K562 (cell line): ENCODE results near the gene MTLN. TPM values are rescaled to one million over a fixed set of nuclear protein-coding genes. Genes with fewer than 3 reads are reported as not detected.

Experiments used
- ATAC-seq: fragments of 200-7000 bp; cut with Tn5 transposase; 3 replicates; pipeline ENCODE4 v1.9.1; 2020; ENCODE audit warnings: moderate library complexity
- BruUV-seq: library from RNA; stranded (reverse); fragments of 400-500 nt; replicated peaks from 2 replicates; lab custom pipeline; 2021; lab: Mats Ljungman, UMichigan
- CTCF ChIA-PET: fragments of 300-600 bp; formaldehyde crosslinking; extraction: SDS; loops from one replicate; lab custom pipeline; 2021; ENCODE audit warnings: low intra/inter-chr PET ratio; lab: Yijun Ruan, JAX
- POLR2A ChIA-PET: fragments of 300-600, 350-650 bp; sonication (Branson Sonifier 250); formaldehyde crosslinking; extraction: SDS; loops from one replicate; lab custom pipeline; 2021; ENCODE audit warnings: antibody characterized with exemption, inconsistent platforms; lab: Yijun Ruan, JAX
- DNase-seq, 4 experiments: peaks; one replicate each; pipeline versions ENCODE4 v3.0.0 to v3.0.0-alpha.2; 2011 to 2018; ENCODE audit warnings: low spot score in 3 of 4, mixed read lengths in 3 of 4; ENCODE audit errors: extremely low read depth in 1 of 4
- FAIRE-seq: peaks from 2 replicates; lab custom pipeline; 2011; peaks lifted over from hg19 to GRCh38; lab: Jason Lieb, UNC
- H2AFZ ChIP-seq: 2 replicates; pipeline ENCODE4 v1.6.0; 2011; ENCODE audit warnings: low read depth, low read length, control low read depth, inconsistent platforms
- H3K27ac ChIP-seq: fragments of 200-600 bp; 3 replicates; pipeline ENCODE4 v1.8.0; 2011; ENCODE audit warnings: low read depth, mild to moderate bottlenecking, control low read depth, inconsistent platforms, low read length, moderate library complexity, mixed read lengths; ENCODE audit errors: extremely low read depth
- H3K27me3 ChIP-seq, 2 experiments: fragments of 300-600 bp in 1 of 2; 2 replicates in 1 of 2; 3 replicates in 1 of 2; pipeline versions ENCODE4 v1.6.0 to v1.8.0; 2011; ENCODE audit warnings: inconsistent platforms in 2 of 2, low read length in 2 of 2, mild to moderate bottlenecking in 1 of 2, mixed read lengths in 1 of 2, moderate library complexity in 1 of 2; ENCODE audit not compliant: control insufficient read depth in 2 of 2, insufficient read depth in 2 of 2
- H3K36me3 ChIP-seq: fragments of 300-600 bp; 3 replicates; pipeline ENCODE4 v1.8.0; 2011; ENCODE audit warnings: mild to moderate bottlenecking, low read length, inconsistent platforms; ENCODE audit not compliant: control insufficient read depth, insufficient read depth
- H3K4me1 ChIP-seq, 2 experiments: fragments of 200-600 bp in 1 of 2; replicated peaks in 1 of 2; 2 replicates in 1 of 2; 3 replicates in 1 of 2; pipeline versions ENCODE4 v1.5.1 to v1.8.0; 2011; ENCODE audit warnings: inconsistent platforms in 2 of 2, low read length in 2 of 2, mild to moderate bottlenecking in 1 of 2, mixed read lengths in 1 of 2, moderate library complexity in 1 of 2; ENCODE audit not compliant: control insufficient read depth in 2 of 2, insufficient read depth in 2 of 2
- H3K4me2 ChIP-seq: 2 replicates; pipeline ENCODE4 v1.6.1; 2011; ENCODE audit warnings: low read length, control low read depth, inconsistent platforms, mixed read lengths; ENCODE audit not compliant: insufficient read depth
- H3K4me3 ChIP-seq: fragments of 200-600 bp; sonication (generic), shearing (Covaris generic); 2 replicates; pipeline ENCODE4 v1.5.1; 2016; ENCODE audit warnings: control low read depth, inconsistent platforms
- H3K79me2 ChIP-seq: fragments of 200-600 bp; 3 replicates; pipeline ENCODE4 v1.8.0; 2011; ENCODE audit warnings: low read length, inconsistent platforms; ENCODE audit not compliant: control insufficient read depth, insufficient read depth
- H3K9ac ChIP-seq, 2 experiments: 2 replicates each; pipeline versions ENCODE4 v1.6.0 to v1.6.1; 2011; ENCODE audit warnings: low read depth in 2 of 2, low read length in 2 of 2, control low read depth in 1 of 2, inconsistent platforms in 1 of 2, mild to moderate bottlenecking in 1 of 2, mixed read lengths in 1 of 2; ENCODE audit not compliant: insufficient read depth in 1 of 2
- H3K9me1 ChIP-seq: one replicate; pipeline ENCODE4 v1.6.0; 2011; ENCODE audit warnings: inconsistent platforms, mild to moderate bottlenecking, low read length, moderate library complexity; ENCODE audit not compliant: control insufficient read depth, insufficient read depth
- H3K9me3 ChIP-seq: replicated peaks from 2 replicates; pipeline ENCODE4 v1.5.1; 2011; ENCODE audit warnings: low read depth, low read length, inconsistent platforms; ENCODE audit not compliant: control insufficient read depth, insufficient read depth
- H4K20me1 ChIP-seq: replicated peaks from 2 replicates; pipeline ENCODE4 v1.6.1; 2011; ENCODE audit warnings: low read length, inconsistent platforms, mixed read lengths; ENCODE audit not compliant: control insufficient read depth, insufficient read depth
- AFF4 ChIP-seq: sonication (generic); formaldehyde crosslinking; IDR thresholded peaks from 2 replicates; pipeline ENCODE4 v1.8.0; 2023; ENCODE audit warnings: mild to moderate bottlenecking, missing genetic modification reagents
- ATF2 ChIP-seq: sonication (generic); formaldehyde crosslinking; IDR thresholded peaks from 2 replicates; pipeline ENCODE4 v1.8.1; 2022; ENCODE audit warnings: missing genetic modification reagents
- CBX2 ChIP-seq: fragments of 200-600 bp; sonication (generic); IDR thresholded peaks from one replicate; pipeline ENCODE4 v1.6.1; 2012; ENCODE audit warnings: mild to moderate bottlenecking, low read length, inconsistent platforms; ENCODE audit not compliant: insufficient read depth, poor library complexity, severe bottlenecking
- CHCHD3 ChIP-seq: fragments of 250-450 bp; sonication (Bioruptor Pico); IDR thresholded peaks from 2 replicates; pipeline ENCODE4 v2.1.2; 2022; ENCODE audit warnings: mild to moderate bottlenecking
- CREM ChIP-seq: IDR thresholded peaks from 2 replicates; pipeline ENCODE4 v1.6.1; 2014; ENCODE audit warnings: antibody characterized with exemption, low read depth
- GTF2F1 ChIP-seq: IDR thresholded peaks from 2 replicates; pipeline ENCODE4 v1.6.1; 2011; ENCODE audit warnings: low read depth, low read length, improper control_type of control experiment
- KLF16 ChIP-seq: IDR thresholded peaks from 2 replicates; pipeline ENCODE4 v1.6.1; 2016; ENCODE audit warnings: antibody characterized with exemption
- SMC3 ChIP-seq: conservative IDR thresholded peaks from 2 replicates; pipeline ENCODE4 v1.6.1; 2011; ENCODE audit warnings: low read depth, low read length, improper control_type of control experiment; ENCODE audit not compliant: insufficient read depth
- ZC3H11A ChIP-seq: IDR thresholded peaks from 2 replicates; pipeline ENCODE4 v1.6.1; 2012; ENCODE audit warnings: low read depth, low read length, improper control_type of control experiment
- ZNF699 ChIP-seq: fragments of 250-450 bp; sonication (Bioruptor Pico); IDR thresholded peaks from 2 replicates; pipeline ENCODE4 v1.8.0; 2021; ENCODE audit warnings: mild to moderate bottlenecking, moderate library complexity; ENCODE audit not compliant: insufficient replicate concordance
- WGBS: fragments of 100-300 bp; shearing (Covaris generic); methylation state at CpG from one replicate; pipeline ENCODE4 v1.1.6; 2016; ENCODE audit warnings: low coverage, mixed read lengths; ENCODE audit not compliant: insufficient coverage; ENCODE audit errors: missing lambda C conversion rate; 5-methylcytosine and 5-hydroxymethylcytosine counted together
- in situ Hi-C: fragments of 300-500 bp; cut with MboI; formaldehyde crosslinking; loops from 4 replicates; pipeline ENCODE4 v1.15.0; 2018; ENCODE audit warnings: inconsistent platforms, mixed read lengths
- intact Hi-C: fragments of 100-400 bp; cut with micrococcal nuclease; formaldehyde crosslinking; loops from 2 replicates; pipeline ENCODE4 v1.14.2; 2022
- polyA plus RNA-seq, 8 experiments: library from polyadenylated mRNA; depleted of rRNA in 4 of 8; stranded (reverse) in 5 of 8; unstranded in 3 of 8; fragments of >200 nt; fragmentation: Nextera tagmentation in 2 of 8; fragmentation: Illumina TruSeq in 1 of 8; extraction: Ambion mirVana in 2 of 8; extraction: Trizol in 1 of 8; gene quantifications; 2 replicates each; pipeline versions ENCODE4 v1.2.1 to v1.2.3, GENCODE V29; 2011 to 2014; ENCODE audit warnings: inconsistent platforms in 1 of 8, missing spikeins in 1 of 8
- total RNA-seq, 7 experiments: library from RNA; depleted of rRNA in 6 of 7; stranded (reverse); fragments of >200 nt in 6 of 7; fragmentation: Illumina TruSeq in 2 of 7; extraction: Trizol in 2 of 7; gene quantifications; 2 replicates each; pipeline versions ENCODE4 v1.2.1 to v1.2.3, GENCODE V29; 2011 to 2021; ENCODE audit warnings: low replicate concordance in 1 of 7

MTLN gene
- total and polyA plus RNA-seq, 9 of the 15 experiments (the other 6 are each of a cell fraction or from before 2014, with no cell fraction given) = 7.3 to 129 (median 39.4) TPM

GRCh38 chr2:110167326-110168000 lies 44.9 kb downstream of the MTLN start:
- in situ Hi-C loops = no loop called here
- H3K36me3 ChIP-seq = no peaks in the 10 kb centered on the region

GRCh38 chr2:110166266-110166665 lies 46.1 kb downstream of the MTLN start:
- 0% methylated on average over 2 of the region's 2 CpGs for WGBS
- in situ Hi-C loops = no loop called here
- ATAC-seq = no peak
- no peak for TF ChIP-seq GTF2F1
- TF ChIP-seq CHCHD3 (CRISPR knock-in tag) = no peak
- no peak for TF ChIP-seq ATF2 (CRISPR knock-in tag)
- TF ChIP-seq CBX2 = no peak
- TF ChIP-seq AFF4 = no peak
- TF ChIP-seq ZNF699 (CRISPR knock-in tag) = no peak
- TF ChIP-seq CREM = no peak
- no peak for TF ChIP-seq ZC3H11A
- TF ChIP-seq SMC3 = no peak

More at GRCh38 chr2:110167326-110168000, 44.9 kb downstream of the MTLN start:
- H3K9ac ChIP-seq = no peak overlapping the region
- no peaks in the 10 kb centered on the region for H3K79me2 ChIP-seq
- H2AFZ ChIP-seq = no peak overlapping the region
- no peaks in the 10 kb centered on the region for H3K9me1 ChIP-seq
- no peaks in the 10 kb centered on the region; a peak in 2 of 5 replicates for H3K27me3 ChIP-seq
- no peaks in the 10 kb centered on the region for H4K20me1 ChIP-seq
- 1% methylated on average over 5 of the region's 5 CpGs for WGBS
- intact Hi-C loops = no loop called here
- no peaks in the 10 kb centered on the region for H3K4me1 ChIP-seq
- no TSS peak for BruUV-seq
- no peaks in the 10 kb centered on the region for H3K9me3 ChIP-seq
- H3K4me2 ChIP-seq = no peak overlapping the region
- CTCF ChIA-PET = no interaction called here
- no peak for DNase-seq
- no peak for TF ChIP-seq KLF16
- TF ChIP-seq, all 486 proteins: peak for 0
- POLR2A ChIA-PET = interaction anchor here (0.6 kb wide), 1 partner anchor 27 kb away, joined by 3 read pairs; no protein-coding TSS in a partner anchor
- H3K27ac ChIP-seq = no peak overlapping the region
- no peak overlapping the region for H3K4me3 ChIP-seq
- no peak for ATAC-seq
- FAIRE-seq = no peak

More at GRCh38 chr2:110166266-110166665, 46.1 kb downstream of the MTLN start:
- no peak overlapping the region for H3K4me2 ChIP-seq
- no peak overlapping the region for H2AFZ ChIP-seq
- H3K9ac ChIP-seq = no peak overlapping the region
- no peak for DNase-seq
- CTCF ChIA-PET = no interaction called here
- no peak overlapping the region for H3K4me3 ChIP-seq
- no peaks in the 10 kb centered on the region for H3K4me1 ChIP-seq
- H3K9me1 ChIP-seq = no peaks in the 10 kb centered on the region
- no peaks in the 10 kb centered on the region for H3K79me2 ChIP-seq
- intact Hi-C loops = no loop called here
- H3K27me3 ChIP-seq = no peaks in the 10 kb centered on the region; a peak in 1 of 5 replicates
- no peaks in the 10 kb centered on the region for H3K36me3 ChIP-seq
- no peaks in the 10 kb centered on the region for H3K9me3 ChIP-seq
- POLR2A ChIA-PET = interaction anchor here (1.0 kb wide), 1 partner anchor 13 kb away, joined by 4 read pairs; no protein-coding TSS in a partner anchor
- H4K20me1 ChIP-seq = no peaks in the 10 kb centered on the region
- no TSS peak for BruUV-seq
- FAIRE-seq = no peak
- H3K27ac ChIP-seq = no peak overlapping the region
